Left lung (tissue), 10 donors: ENCODE results near the gene STRA8. TPM values are rescaled to one million over a fixed set of nuclear protein-coding genes. Genes with fewer than 3 reads are reported as not detected.

Experiments used
- ATAC-seq: fragments of 200-7000 bp; cut with Tn5 transposase; one replicate; pipeline ENCODE4 v1.9.1; 2020; ENCODE audit warnings: moderate library complexity
- DNase-seq, 4 donors: peaks; one replicate each; pipeline ENCODE4 v3.0.0-alpha.2; 2013 to 2020
- H3K27ac ChIP-seq, 2 donors: fragments of 200-600 bp; sonication (generic) in 1 of 2; one replicate each; pipeline versions ENCODE4 v1.5.0 to v1.8.0; 2020 to 2021
- H3K27me3 ChIP-seq, 2 donors: fragments of 200-600 bp; sonication (generic) in 1 of 2; one replicate each; pipeline versions ENCODE4 v1.5.0 to v1.8.0; 2020 to 2021
- H3K36me3 ChIP-seq, 2 donors: fragments of 200-600 bp; sonication (generic) in 1 of 2; one replicate each; pipeline versions ENCODE4 v1.5.0 to v1.8.0; 2020 to 2021
- H3K4me1 ChIP-seq, 2 donors: fragments of 200-600 bp; one replicate each; pipeline ENCODE4 v1.8.0; 2021
- H3K4me3 ChIP-seq, 2 donors: fragments of 200-600 bp; sonication (generic) in 1 of 2; one replicate each; pipeline versions ENCODE4 v1.5.0 to v1.8.0; 2020 to 2021; ENCODE audit warnings: mild to moderate bottlenecking in 1 of 2
- H3K9me3 ChIP-seq, 2 donors: fragments of 200-600 bp; sonication (generic) in 1 of 2; one replicate each; pipeline versions ENCODE4 v1.5.0 to v1.8.0; 2020 to 2021
- intact Hi-C, 2 donors: fragments of 100-400 bp; cut with DNase I; formaldehyde crosslinking; loops; one replicate each; pipeline versions ENCODE4 v1.11.2 to v1.14.2; 2022
- polyA plus RNA-seq, 6 donors: library from polyadenylated mRNA; unstranded; fragments of 120-200 nt; gene quantifications; one replicate each; pipeline ENCODE4 v1.2.1, GENCODE V29; 2013; ENCODE audit not compliant: insufficient read length in 6 of 6
- total RNA-seq, 2 donors: library from RNA; stranded (reverse); fragmentation: NEBNext Ultra II Directional; extraction: Animal tissue kit (Norgen Biotek cat#: 25700); gene quantifications; one replicate each; pipeline ENCODE4 v1.2.1, GENCODE V29; 2021
- TF ChIP-seq, protein P1 (sequence below), 2 donors: fragments of 200-600 bp; sonication (generic) in 1 of 2; IDR thresholded peaks; one replicate each; pipeline versions ENCODE4 v1.5.0 to v1.8.0; 2021; ENCODE audit warnings: antibody characterized with exemption in 2 of 2
- donor health status: DM: no; HTN: yes; CAD: no.
- donor health status: DM: no; HTN: no; CAD: no.

Gene STRA8
- total and polyA plus RNA-seq, 8 donors: 0.14 to 0.40 (median 0.20) TPM; not detected in 3

GRCh38 chr7:135207406-135208101 is 26.1 kb upstream of the STRA8 start:
- Histone ChIP-seq H3K27ac (peak overlapping the region; percentile 20 to 55), H3K27me3 (no peaks in the 10 kb centered on the region), H3K4me1 (peaks cover 30 to 50% of the 10 kb centered on the region in 2 donors), H3K36me3 (peaks cover 0 to 34% of the 10 kb centered on the region in 2 donors), H3K4me3 (no peak overlapping the region), H3K9me3 (no peaks in the 10 kb centered on the region)
- intact Hi-C loops: no loop called here
- TF ChIP-seq, protein P1, sequence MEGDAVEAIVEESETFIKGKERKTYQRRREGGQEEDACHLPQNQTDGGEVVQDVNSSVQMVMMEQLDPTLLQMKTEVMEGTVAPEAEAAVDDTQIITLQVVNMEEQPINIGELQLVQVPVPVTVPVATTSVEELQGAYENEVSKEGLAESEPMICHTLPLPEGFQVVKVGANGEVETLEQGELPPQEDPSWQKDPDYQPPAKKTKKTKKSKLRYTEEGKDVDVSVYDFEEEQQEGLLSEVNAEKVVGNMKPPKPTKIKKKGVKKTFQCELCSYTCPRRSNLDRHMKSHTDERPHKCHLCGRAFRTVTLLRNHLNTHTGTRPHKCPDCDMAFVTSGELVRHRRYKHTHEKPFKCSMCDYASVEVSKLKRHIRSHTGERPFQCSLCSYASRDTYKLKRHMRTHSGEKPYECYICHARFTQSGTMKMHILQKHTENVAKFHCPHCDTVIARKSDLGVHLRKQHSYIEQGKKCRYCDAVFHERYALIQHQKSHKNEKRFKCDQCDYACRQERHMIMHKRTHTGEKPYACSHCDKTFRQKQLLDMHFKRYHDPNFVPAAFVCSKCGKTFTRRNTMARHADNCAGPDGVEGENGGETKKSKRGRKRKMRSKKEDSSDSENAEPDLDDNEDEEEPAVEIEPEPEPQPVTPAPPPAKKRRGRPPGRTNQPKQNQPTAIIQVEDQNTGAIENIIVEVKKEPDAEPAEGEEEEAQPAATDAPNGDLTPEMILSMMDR (IDR thresholded peaks at IDR 0.05): no peak
- DNase-seq: peak in 1 of 4 donors; percentile 36
- ATAC-seq: peak; percentile 12

GRCh38 chr7:135208102-135208793 is 25.4 kb upstream of the STRA8 start:
- Histone ChIP-seq H3K36me3 (peaks cover 0 to 27% of the 10 kb centered on the region in 2 donors), H3K4me3 (no peak overlapping the region), H3K9me3 (no peaks in the 10 kb centered on the region), H3K4me1 (peaks cover 30 to 48% of the 10 kb centered on the region in 2 donors), H3K27me3 (no peaks in the 10 kb centered on the region), H3K27ac (peak overlapping the region; percentile 20 to 55)
- ATAC-seq (no peak), DNase-seq (no peak)
- TF ChIP-seq, protein P1 (IDR thresholded peaks at IDR 0.05): no peak
- intact Hi-C loops: no loop called here

GRCh38 chr7:135209225-135209834 is 24.3 kb upstream of the STRA8 start:
- TF ChIP-seq, protein P1 (IDR thresholded peaks at IDR 0.05): no peak
- H3K9me3 ChIP-seq: no peaks in the 10 kb centered on the region
- ATAC-seq: no peak
- H3K36me3 ChIP-seq: peaks cover 0 to 16% of the 10 kb centered on the region in 2 donors
- peak overlapping the region in 1 of 2 donors; percentile 7 for H3K4me3 ChIP-seq
- peaks cover 28 to 46% of the 10 kb centered on the region in 2 donors for H3K4me1 ChIP-seq
- H3K27ac ChIP-seq: peak overlapping the region in 1 of 2 donors; percentile 55
- H3K27me3 ChIP-seq: no peaks in the 10 kb centered on the region
- intact Hi-C loops: no loop called here
- no peak for DNase-seq

GRCh38 chr7:135210888-135211178 is 22.8 kb upstream of the STRA8 start:
- Histone ChIP-seq H3K4me3 (peak overlapping the region; percentile 65 to 87), H3K4me1 (peaks cover 28 to 46% of the 10 kb centered on the region in 2 donors), H3K9me3 (no peaks in the 10 kb centered on the region), H3K36me3 (peaks cover 0 to 3% of the 10 kb centered on the region in 2 donors), H3K27ac (peak overlapping the region; percentile 88), H3K27me3 (no peaks in the 10 kb centered on the region)
- DNase-seq (peak in 2 of 4 donors; percentile 36 to 41), ATAC-seq (peak; percentile 3)
- TF ChIP-seq, protein P1 (IDR thresholded peaks at IDR 0.05): no peak
- intact Hi-C loops: no loop called here
